SH-SY5Y (cell line): ENCODE measurements around the gene STXBP6.

Experiments used
- GATA2 ChIP-seq: IDR thresholded peaks from 2 replicates; pipeline ENCODE4 v1.6.1; 2011; ENCODE audit warnings: mild to moderate bottlenecking, low read depth, low read length
- GATA3 ChIP-seq: IDR thresholded peaks from 2 replicates; pipeline ENCODE4 v1.6.1; 2011; ENCODE audit warnings: low read depth, mild to moderate bottlenecking, low read length, moderate library complexity

STXBP6 gene

GRCh38 chr14:25011095-25011494 is 38.9 kb downstream of the STXBP6 start:
- no peak for TF ChIP-seq GATA3
- no peak for TF ChIP-seq GATA2

- TF ChIP-seq GATA2, result no peak
- no peak for TF ChIP-seq GATA3
These were observed 39.5 kb downstream of the STXBP6 start for GRCh38 chr14:25010471-25010870.

GRCh38 chr14:25009891-25010290 is 40.1 kb downstream of the STXBP6 start:
- TF ChIP-seq GATA2, result no peak
- TF ChIP-seq GATA3, result no peak

GRCh38 chr14:25007832-25008231 is 42.1 kb downstream of the STXBP6 start:
- TF ChIP-seq GATA3 (no peak), GATA2 (no peak)

- TF ChIP-seq GATA2 (no peak), GATA3 (no peak)
These were observed 42.8 kb downstream of the STXBP6 start for GRCh38 chr14:25006961-25007795.

GRCh38 chr14:25006031-25006430 is 43.9 kb downstream of the STXBP6 start:
- TF ChIP-seq GATA3, result no peak
- TF ChIP-seq GATA2, result no peak

GRCh38 chr14:25004389-25004809 is 45.5 kb downstream of the STXBP6 start:
- TF ChIP-seq GATA2, result no peak
- TF ChIP-seq GATA3, result no peak

DNA sequence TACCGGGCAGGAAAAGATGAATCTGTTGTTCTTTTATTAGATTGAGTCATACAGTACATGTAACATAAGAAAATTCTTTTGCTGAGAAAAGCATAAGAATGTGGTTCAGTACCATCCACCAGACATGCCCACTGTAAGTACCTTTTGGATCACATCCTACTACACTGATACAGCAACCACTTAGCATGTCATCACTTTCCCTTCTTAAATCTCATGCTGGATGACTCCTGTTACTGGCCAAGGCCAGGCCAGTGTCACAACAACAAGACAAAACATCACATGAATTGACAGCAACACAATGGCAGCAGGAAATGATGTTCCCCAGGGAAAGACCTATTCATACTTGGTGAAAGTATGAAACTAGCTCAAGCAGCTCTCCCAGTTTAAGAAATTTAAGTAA is 46.4 kb downstream of the STXBP6 start:
- TF ChIP-seq GATA2 (no peak), GATA3 (no peak)

DNA sequence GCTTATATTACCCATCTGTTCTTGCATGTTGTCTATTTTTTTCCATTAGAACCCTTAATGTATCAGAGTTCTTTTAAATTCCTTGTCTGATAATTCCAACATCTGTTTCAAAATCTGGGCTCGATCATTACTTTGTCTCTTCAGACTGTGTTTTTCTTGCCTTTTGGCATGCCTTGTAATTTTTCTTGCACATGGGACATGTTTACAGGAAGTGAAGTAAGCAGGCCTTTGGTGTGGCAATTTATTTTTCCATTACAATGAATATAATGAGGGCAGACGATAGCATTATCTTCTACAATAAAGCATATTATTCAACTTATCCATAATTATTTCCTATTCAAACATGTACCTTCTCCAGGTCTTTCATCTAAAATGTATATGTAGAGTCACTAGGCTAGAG is 48.3 kb downstream of the STXBP6 start:
- TF ChIP-seq GATA2 (no peak), GATA3 (no peak)

DNA sequence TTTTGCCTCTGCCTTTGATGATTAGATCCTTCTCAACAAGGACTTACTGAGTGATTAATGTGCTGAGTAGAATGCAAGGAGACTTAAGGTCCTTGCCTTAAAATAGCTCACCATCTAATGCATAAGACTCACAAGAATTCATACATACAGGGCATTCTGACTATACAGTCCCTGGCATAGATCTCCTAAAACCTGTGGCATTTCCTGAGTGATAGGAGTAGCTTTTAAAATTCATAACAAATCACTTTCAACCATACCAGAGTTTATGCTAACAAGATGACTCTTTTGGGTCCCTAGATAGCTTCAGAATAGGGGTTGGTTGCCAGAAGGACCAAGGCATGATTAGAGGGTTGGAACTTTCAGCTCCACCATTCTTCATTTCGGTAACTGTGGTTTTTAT is 48.8 kb downstream of the STXBP6 start:
- no peak for TF ChIP-seq GATA3
- TF ChIP-seq GATA2, result no peak

- TF ChIP-seq GATA2 (no peak), GATA3 (no peak)
These were observed 50.8 kb downstream of the STXBP6 start for GRCh38 chr14:24999157-24999556.

DNA sequence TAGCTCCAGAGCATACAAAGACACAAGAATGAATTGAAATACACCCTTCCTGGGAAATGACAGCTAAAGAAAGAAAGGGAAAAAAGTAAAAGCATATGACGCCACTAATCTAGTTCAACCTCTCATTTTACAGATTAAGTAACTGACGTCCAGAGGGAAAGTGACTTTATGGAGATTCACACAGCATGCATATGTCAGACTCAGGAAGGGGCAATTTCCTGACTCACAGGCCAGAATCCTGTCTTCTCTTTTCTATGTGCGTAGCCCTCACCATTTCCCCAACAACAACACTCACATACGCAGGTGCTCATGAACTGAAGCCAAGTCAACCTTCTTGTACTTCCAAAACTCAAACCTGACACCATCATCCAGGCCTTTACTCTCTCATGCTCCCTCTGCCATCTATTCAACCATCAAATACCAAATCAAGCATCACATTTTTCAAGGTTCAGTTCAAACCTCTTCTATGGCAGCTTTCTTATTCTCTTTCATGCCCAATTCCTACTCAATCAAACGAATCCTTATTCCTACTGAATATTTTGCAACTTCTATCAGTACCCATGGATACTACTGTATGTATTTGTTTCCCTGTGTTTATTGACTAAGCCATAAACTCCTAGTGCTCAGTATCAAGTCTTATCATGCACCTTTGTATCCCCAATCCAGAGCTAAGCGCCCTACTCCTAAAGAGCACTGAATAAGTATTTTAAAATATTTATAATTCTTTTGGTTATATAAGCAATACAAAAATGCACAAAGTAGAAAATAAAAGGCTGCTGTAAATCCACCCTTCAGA is 52.8 kb downstream of the STXBP6 start:
- TF ChIP-seq GATA3, result no peak
- no peak for TF ChIP-seq GATA2

DNA sequence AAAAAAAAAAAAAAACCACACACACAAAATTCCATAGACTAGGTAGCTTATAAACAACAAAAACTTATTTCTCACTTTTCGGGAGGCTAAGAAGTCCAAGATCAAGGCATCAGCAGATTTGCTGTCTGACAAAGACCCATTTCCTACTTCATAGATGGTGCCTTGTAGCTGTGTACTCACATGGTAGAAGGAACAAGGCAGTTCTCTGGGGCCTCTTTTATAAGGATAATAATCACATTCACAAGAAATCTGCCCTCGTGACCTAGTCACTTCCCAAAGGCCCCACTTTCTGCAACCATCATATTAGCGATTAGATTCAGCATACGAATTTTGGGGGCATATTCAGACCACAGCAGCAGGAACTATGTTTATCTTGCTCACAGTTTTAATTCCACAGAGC is 54.9 kb downstream of the STXBP6 start:
- no peak for TF ChIP-seq GATA2
- TF ChIP-seq GATA3, result no peak

DNA sequence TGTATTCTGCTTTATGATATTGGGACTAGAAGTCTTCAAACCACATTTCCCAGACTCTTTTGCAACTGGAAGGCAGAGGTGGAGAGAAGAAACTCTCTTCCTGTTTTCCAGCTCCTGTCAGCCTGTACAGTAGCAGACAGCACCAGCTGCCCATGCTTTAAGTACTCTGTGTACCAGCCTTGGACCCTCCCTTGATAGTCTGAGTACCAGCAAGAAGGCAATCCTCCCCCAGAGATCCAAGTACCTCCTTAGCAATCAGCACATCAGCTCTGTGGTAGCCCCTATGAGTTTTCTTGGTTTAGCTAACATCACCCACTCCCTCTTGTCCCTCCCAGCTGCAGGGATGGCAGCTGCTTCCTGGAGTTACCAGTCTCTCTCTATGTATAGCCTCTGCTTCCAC is 56.3 kb downstream of the STXBP6 start:
- TF ChIP-seq GATA3, result no peak
- TF ChIP-seq GATA2, result no peak

DNA sequence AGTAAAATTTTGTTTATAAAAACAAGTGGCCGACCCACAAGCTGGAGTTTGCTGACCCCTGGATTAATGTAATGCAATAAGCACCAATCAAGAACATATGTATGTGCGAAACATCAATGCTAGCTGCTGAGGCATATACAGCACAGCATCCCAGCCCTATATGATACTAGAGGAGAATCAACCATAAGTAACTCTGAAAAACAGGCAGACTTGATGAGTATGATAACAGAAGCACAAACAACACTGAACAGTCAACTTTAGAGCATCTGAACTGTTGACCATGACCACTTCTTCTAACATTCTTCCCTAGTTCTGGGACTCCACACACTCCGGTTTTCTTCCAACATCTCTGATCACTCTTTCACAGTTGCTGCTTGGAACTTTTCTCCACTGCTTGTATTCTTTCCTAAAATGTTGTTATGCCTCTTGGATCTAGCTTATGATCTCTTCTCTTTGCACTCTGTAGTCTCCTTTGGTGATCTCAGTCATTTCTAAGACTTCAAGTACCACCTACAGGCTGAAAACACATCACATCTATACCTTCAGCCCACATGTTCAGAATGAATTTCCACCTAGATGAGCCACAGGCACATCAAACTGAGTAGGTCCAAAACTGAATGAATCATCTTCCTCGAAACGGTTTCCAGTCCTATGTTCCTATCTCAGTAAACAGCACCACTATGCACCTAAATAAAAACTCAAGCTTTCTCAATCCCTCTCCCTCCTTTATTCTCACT is 57.2 kb downstream of the STXBP6 start:
- TF ChIP-seq GATA3 (no peak), GATA2 (no peak)
